ENCODE data around the gene TRAPPC3. TPM values are rescaled to one million over a fixed set of nuclear protein-coding genes. Genes with fewer than 3 reads are reported as not detected.

Gene TRAPPC3
- polyA plus RNA-seq, 1 donor (not counting 4 experiments of a cell fraction or from before 2014, with no cell fraction given) = 173 TPM

DNA sequence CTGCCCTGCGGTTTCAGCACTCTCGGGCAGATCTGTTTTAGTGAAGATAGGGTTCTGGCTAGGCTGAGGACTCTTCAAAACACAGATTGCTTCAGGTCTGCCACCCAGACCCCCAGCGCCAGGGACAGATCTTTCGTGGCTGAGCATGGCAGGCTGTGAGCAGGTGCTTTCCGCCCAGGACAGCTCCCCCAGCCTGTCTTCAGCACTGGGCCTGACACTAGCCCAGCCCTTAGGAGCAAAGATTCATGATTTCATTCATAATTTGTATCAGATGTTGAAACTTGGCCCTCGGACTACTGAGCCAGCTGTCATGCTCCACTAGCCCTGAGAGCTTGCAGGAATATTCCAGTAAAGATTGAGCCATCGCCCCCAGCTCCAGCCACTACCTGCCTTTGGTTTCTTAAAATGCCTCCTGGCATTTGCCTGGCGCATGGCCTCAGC is 54.6 kb downstream of the TRAPPC3 start:
- Histone ChIP-seq H3K36me3 (ENCODE audit: control insufficient read depth in 2 of 2, extremely low read depth in 1 of 2, insufficient read depth in 2 of 2, low read length in 2 of 2) (peaks cover 32 to 46% of the 10 kb centered on the region in 2 experiments), H3K27me3 (ENCODE audit: control insufficient read depth, extremely low read depth, insufficient read depth, low read length) (no peaks in the 10 kb centered on the region), H3K4me1 (ENCODE audit: control insufficient read depth, extremely low read depth, insufficient read depth, low read length) (peaks cover 5% of the 10 kb centered on the region), H3K4me3 (ENCODE audit: control insufficient read depth in 2 of 3, extremely low read depth in 1 of 3, insufficient read depth in 2 of 3, low read depth in 1 of 3, low read length in 3 of 3) (no peak overlapping the region), H3K4me2 (ENCODE audit: control insufficient read depth, extremely low read depth, insufficient read depth, low read depth, low read length) (no peak overlapping the region), H3K79me2 (ENCODE audit: control insufficient read depth, insufficient read depth, low read length) (peaks cover 25% of the 10 kb centered on the region), H3K9me1 (ENCODE audit: control insufficient read depth, extremely low read depth, insufficient read depth, low read length) (peaks cover 2% of the 10 kb centered on the region), H3K9me3 (ENCODE audit: control insufficient read depth, low read depth, low read length) (no peaks in the 10 kb centered on the region), H2AFZ (ENCODE audit: control insufficient read depth, low read length) (no peak overlapping the region), H3K27ac (ENCODE audit: control insufficient read depth, insufficient read depth, low read length) (no peak overlapping the region), H3K9ac (ENCODE audit: control insufficient read depth, extremely low read depth, insufficient read depth, low read length) (no peak overlapping the region), H4K20me1 (ENCODE audit: control insufficient read depth, extremely low read depth, insufficient read depth, low read length) (no peaks in the 10 kb centered on the region)
- FAIRE-seq = no peak
- dilution Hi-C loops (cut with MboI; ENCODE audit: extremely low pct_ligation_motif_present, low sequenced_read_pairs) = no loop called here
- TF ChIP-seq, protein P1, sequence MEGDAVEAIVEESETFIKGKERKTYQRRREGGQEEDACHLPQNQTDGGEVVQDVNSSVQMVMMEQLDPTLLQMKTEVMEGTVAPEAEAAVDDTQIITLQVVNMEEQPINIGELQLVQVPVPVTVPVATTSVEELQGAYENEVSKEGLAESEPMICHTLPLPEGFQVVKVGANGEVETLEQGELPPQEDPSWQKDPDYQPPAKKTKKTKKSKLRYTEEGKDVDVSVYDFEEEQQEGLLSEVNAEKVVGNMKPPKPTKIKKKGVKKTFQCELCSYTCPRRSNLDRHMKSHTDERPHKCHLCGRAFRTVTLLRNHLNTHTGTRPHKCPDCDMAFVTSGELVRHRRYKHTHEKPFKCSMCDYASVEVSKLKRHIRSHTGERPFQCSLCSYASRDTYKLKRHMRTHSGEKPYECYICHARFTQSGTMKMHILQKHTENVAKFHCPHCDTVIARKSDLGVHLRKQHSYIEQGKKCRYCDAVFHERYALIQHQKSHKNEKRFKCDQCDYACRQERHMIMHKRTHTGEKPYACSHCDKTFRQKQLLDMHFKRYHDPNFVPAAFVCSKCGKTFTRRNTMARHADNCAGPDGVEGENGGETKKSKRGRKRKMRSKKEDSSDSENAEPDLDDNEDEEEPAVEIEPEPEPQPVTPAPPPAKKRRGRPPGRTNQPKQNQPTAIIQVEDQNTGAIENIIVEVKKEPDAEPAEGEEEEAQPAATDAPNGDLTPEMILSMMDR (optimal IDR thresholded peaks at IDR 0.05 in 1 of 3, IDR thresholded peaks at IDR 0.05 in 1 of 3, conservative IDR thresholded peaks at IDR 0.05 in 1 of 3; ENCODE audit: extremely low read depth in 1 of 3, insufficient read depth in 2 of 3, low read length in 3 of 3) = no peak
- no peak for TF ChIP-seq EZH2 (IDR thresholded peaks at IDR 0.05; ENCODE audit: low read length)
- no peak for DNase-seq (ENCODE audit: low read depth, low spot score)

DNA sequence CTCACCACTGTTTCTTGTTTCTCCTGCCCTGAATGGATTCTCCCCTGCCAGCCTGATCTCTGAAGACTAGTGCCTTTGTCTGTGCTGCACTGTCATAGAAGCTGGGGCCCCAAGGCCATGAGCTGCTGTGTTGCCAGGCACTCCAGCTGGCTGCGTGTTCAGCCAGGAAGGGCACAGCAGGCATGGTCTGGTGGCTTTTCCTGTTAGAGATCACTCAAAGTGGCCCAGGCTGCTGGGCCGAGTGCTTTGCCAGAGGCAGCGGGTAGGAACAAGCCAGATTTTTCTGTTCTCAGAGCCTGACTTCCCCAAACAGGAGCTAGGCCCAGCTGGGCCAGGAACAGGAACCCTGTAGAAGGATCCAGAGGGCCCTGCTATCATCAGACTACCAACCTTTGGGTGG is 55.4 kb downstream of the TRAPPC3 start:
- no peak for TF ChIP-seq EZH2 (IDR thresholded peaks at IDR 0.05; ENCODE audit: low read length)
- TF ChIP-seq, protein P1 (optimal IDR thresholded peaks at IDR 0.05 in 1 of 3, IDR thresholded peaks at IDR 0.05 in 1 of 3, conservative IDR thresholded peaks at IDR 0.05 in 1 of 3; ENCODE audit: extremely low read depth in 1 of 3, insufficient read depth in 2 of 3, low read length in 3 of 3) = no peak
- no peaks in the 10 kb centered on the region for H3K9me3 ChIP-seq (ENCODE audit: control insufficient read depth, low read depth, low read length)
- no peak for DNase-seq (ENCODE audit: low read depth, low spot score)
- H2AFZ ChIP-seq (ENCODE audit: control insufficient read depth, low read length) = no peak overlapping the region
- H3K4me1 ChIP-seq (ENCODE audit: control insufficient read depth, extremely low read depth, insufficient read depth, low read length) = peaks cover 5% of the 10 kb centered on the region
- no peaks in the 10 kb centered on the region for H3K27me3 ChIP-seq (ENCODE audit: control insufficient read depth, extremely low read depth, insufficient read depth, low read length)
- no peak overlapping the region for H3K27ac ChIP-seq (ENCODE audit: control insufficient read depth, insufficient read depth, low read length)
- H3K4me3 ChIP-seq (ENCODE audit: control insufficient read depth in 2 of 3, extremely low read depth in 1 of 3, insufficient read depth in 2 of 3, low read depth in 1 of 3, low read length in 3 of 3) = no peak overlapping the region
- peaks cover 32% of the 10 kb centered on the region for H3K79me2 ChIP-seq (ENCODE audit: control insufficient read depth, insufficient read depth, low read length)
- H3K36me3 ChIP-seq (ENCODE audit: control insufficient read depth in 2 of 2, extremely low read depth in 1 of 2, insufficient read depth in 2 of 2, low read length in 2 of 2) = peaks cover 32 to 50% of the 10 kb centered on the region in 2 experiments
- no peak overlapping the region for H3K9ac ChIP-seq (ENCODE audit: control insufficient read depth, extremely low read depth, insufficient read depth, low read length)
- dilution Hi-C loops (cut with MboI; ENCODE audit: extremely low pct_ligation_motif_present, low sequenced_read_pairs) = no loop called here
- no peak overlapping the region for H3K4me2 ChIP-seq (ENCODE audit: control insufficient read depth, extremely low read depth, insufficient read depth, low read depth, low read length)
- FAIRE-seq = no peak
- H3K9me1 ChIP-seq (ENCODE audit: control insufficient read depth, extremely low read depth, insufficient read depth, low read length) = peaks cover 2% of the 10 kb centered on the region
- no peaks in the 10 kb centered on the region for H4K20me1 ChIP-seq (ENCODE audit: control insufficient read depth, extremely low read depth, insufficient read depth, low read length)

All from keratinocyte (primary cell).